Measurements from ENCODE around the gene PPARA. TPM values are rescaled to one million over a fixed set of nuclear protein-coding genes. Genes with fewer than 3 reads are reported as not detected.

PPARA gene
- total RNA-seq, 1 donor from 2014 or later = 23.0 TPM

GRCh38 chr22:46156031-46156430, 5.7 kb downstream of the PPARA start:
- peaks cover 42% of the 10 kb centered on the region for H3K36me3 Mint-ChIP-seq (ENCODE audit: low read depth)
- DNase-seq = no peak
- ChIA-PET POLR2A (no interaction called here), CTCF (interaction anchor here (0.6 kb wide), 1 partner anchor 39 kb away, joined by 4 read pairs; no protein-coding TSS in a partner anchor)
- TF ChIP-seq CTCF (IDR thresholded peaks at IDR 0.05) = no peak
- H3K9me3 Mint-ChIP-seq = no peaks in the 10 kb centered on the region
- no peak overlapping the region for H3K4me3 Mint-ChIP-seq
- intact Hi-C loops (cut with micrococcal nuclease) = no loop called here
- no peaks in the 10 kb centered on the region for H3K27me3 Mint-ChIP-seq
- H3K4me1 Mint-ChIP-seq = peaks cover 13% of the 10 kb centered on the region
- no peak for ATAC-seq (ENCODE audit: low read depth)
- no peak overlapping the region for H3K27ac Mint-ChIP-seq

- H3K27me3 Mint-ChIP-seq = no peaks in the 10 kb centered on the region
- intact Hi-C loops (cut with micrococcal nuclease) = no loop called here
- peaks cover 47% of the 10 kb centered on the region for H3K36me3 Mint-ChIP-seq (ENCODE audit: low read depth)
- POLR2A ChIA-PET = no interaction called here
- H3K27ac Mint-ChIP-seq = no peak overlapping the region
- H3K4me1 Mint-ChIP-seq = peaks cover 2% of the 10 kb centered on the region
- ATAC-seq (ENCODE audit: low read depth) (no peak), DNase-seq (no peak)
- no peak overlapping the region for H3K4me3 Mint-ChIP-seq
- no peak for TF ChIP-seq CTCF (IDR thresholded peaks at IDR 0.05)
- H3K9me3 Mint-ChIP-seq = no peaks in the 10 kb centered on the region
- CTCF ChIA-PET = no interaction called here
Measured at GRCh38 chr22:46158283-46158682, 8.0 kb downstream of the PPARA start.

- no peak overlapping the region for H3K27ac Mint-ChIP-seq
- ChIA-PET CTCF (no interaction called here), POLR2A (no interaction called here)
- H3K9me3 Mint-ChIP-seq = no peaks in the 10 kb centered on the region
- peaks cover 42% of the 10 kb centered on the region for H3K36me3 Mint-ChIP-seq (ENCODE audit: low read depth)
- no peak overlapping the region for H3K4me3 Mint-ChIP-seq
- peaks cover 2% of the 10 kb centered on the region for H3K4me1 Mint-ChIP-seq
- intact Hi-C loops (cut with micrococcal nuclease) = no loop called here
- no peak for TF ChIP-seq CTCF (IDR thresholded peaks at IDR 0.05)
- H3K27me3 Mint-ChIP-seq = no peaks in the 10 kb centered on the region
- ATAC-seq (ENCODE audit: low read depth) (no peak), DNase-seq (no peak)
Measured at GRCh38 chr22:46159212-46159611, 8.9 kb downstream of the PPARA start.

GRCh38 chr22:46159777-46160176, 9.5 kb downstream of the PPARA start:
- TF ChIP-seq CTCF (IDR thresholded peaks at IDR 0.05) = no peak
- H3K27me3 Mint-ChIP-seq = no peaks in the 10 kb centered on the region
- CTCF ChIA-PET = no interaction called here
- DNase-seq (no peak), ATAC-seq (ENCODE audit: low read depth) (no peak)
- H3K36me3 Mint-ChIP-seq (ENCODE audit: low read depth) = peaks cover 42% of the 10 kb centered on the region
- H3K27ac Mint-ChIP-seq = no peak overlapping the region
- H3K4me1 Mint-ChIP-seq = peaks cover 2% of the 10 kb centered on the region
- intact Hi-C loops (cut with micrococcal nuclease) = no loop called here
- no peaks in the 10 kb centered on the region for H3K9me3 Mint-ChIP-seq
- H3K4me3 Mint-ChIP-seq = no peak overlapping the region
- POLR2A ChIA-PET = no interaction called here

GRCh38 chr22:46162285-46162684, 12.0 kb downstream of the PPARA start:
- H3K27ac Mint-ChIP-seq = no peak overlapping the region
- ChIA-PET CTCF (no interaction called here), POLR2A (no interaction called here)
- no peaks in the 10 kb centered on the region for H3K27me3 Mint-ChIP-seq
- no peak overlapping the region for H3K4me3 Mint-ChIP-seq
- peaks cover 25% of the 10 kb centered on the region for H3K36me3 Mint-ChIP-seq (ENCODE audit: low read depth)
- no peak for DNase-seq
- ATAC-seq (ENCODE audit: low read depth) = no peak
- no peak for TF ChIP-seq CTCF (IDR thresholded peaks at IDR 0.05)
- H3K9me3 Mint-ChIP-seq = no peaks in the 10 kb centered on the region
- intact Hi-C loops (cut with micrococcal nuclease) = no loop called here
- H3K4me1 Mint-ChIP-seq = no peaks in the 10 kb centered on the region

Data from activated B cell treated with CpG ODN at 0.5 μM for 24 hours (primary cell).